HepG2 (cell line): Measurements from ENCODE around the gene ALG14. TPM values are rescaled to one million over a fixed set of nuclear protein-coding genes. Genes with fewer than 3 reads are reported as not detected.

Experiments
- ATAC-seq: fragments of 200-7000 bp; cut with Tn5 transposase; 3 replicates; pipeline ENCODE4 v1.9.1; 2020; ENCODE audit warnings: mild to moderate bottlenecking, moderate library complexity
- BruUV-seq: library from RNA; stranded (reverse); fragments of 400-500 nt; replicated peaks from 2 replicates; lab custom pipeline; 2021; lab: Mats Ljungman, UMichigan
- CTCF ChIA-PET: fragments of 300-600 bp; formaldehyde crosslinking; extraction: SDS; loops from one replicate; lab custom pipeline; 2021; ENCODE audit warnings: low total read pairs, inconsistent platforms, low intra/inter-chr PET ratio; lab: Yijun Ruan, JAX
- POLR2A ChIA-PET: fragments of 350-600 bp; sonication (Branson Sonifier 250); formaldehyde crosslinking; loops from one replicate; lab custom pipeline; 2020; ENCODE audit warnings: antibody characterized with exemption, inconsistent platforms; lab: Yijun Ruan, JAX
- DNase-seq: peaks from one replicate; pipeline ENCODE4 v3.0.0-alpha.2; 2015; ENCODE audit warnings: low spot score
- FAIRE-seq: peaks from 3 replicates; lab custom pipeline; 2011; peaks lifted over from hg19 to GRCh38; lab: Jason Lieb, UNC
- H2AFZ ChIP-seq: one replicate; pipeline ENCODE4 v1.6.1; 2011; ENCODE audit warnings: low read length, inconsistent platforms
- H3K27ac ChIP-seq: fragments of 300-600 bp; 3 replicates; pipeline ENCODE4 v1.8.0; 2011; ENCODE audit warnings: mixed run types, mild to moderate bottlenecking, mixed read lengths, low read length, inconsistent platforms; ENCODE audit not compliant: insufficient read depth; ENCODE audit errors: extremely low read length
- H3K27me3 ChIP-seq, 2 experiments: fragments of 200-600 bp in 1 of 2; 2 replicates in 1 of 2; 3 replicates in 1 of 2; pipeline versions ENCODE4 v1.6.0 to v1.8.0; 2011; ENCODE audit warnings: low read length in 2 of 2, mild to moderate bottlenecking in 2 of 2, moderate library complexity in 2 of 2, inconsistent platforms in 1 of 2; ENCODE audit not compliant: insufficient read depth in 2 of 2, control insufficient read depth in 1 of 2
- H3K36me3 ChIP-seq, 2 experiments: fragments of 200-600 bp in 1 of 2; replicated peaks in 1 of 2; 2 replicates in 1 of 2; 3 replicates in 1 of 2; pipeline versions ENCODE4 v1.5.1 to v1.8.0; 2011; ENCODE audit warnings: low read length in 2 of 2, inconsistent platforms in 1 of 2; ENCODE audit not compliant: insufficient read depth in 2 of 2, control insufficient read depth in 1 of 2
- H3K4me1 ChIP-seq: 2 replicates; pipeline ENCODE4 v1.5.1; 2012; ENCODE audit warnings: low read length, inconsistent platforms; ENCODE audit not compliant: insufficient read depth
- H3K4me2 ChIP-seq: 2 replicates; pipeline ENCODE4 v1.6.0; 2011; ENCODE audit warnings: low read depth, low read length, inconsistent platforms
- H3K4me3 ChIP-seq, 3 experiments: fragments of 200-600 bp in 1 of 3; sonication (generic), shearing (Covaris generic) in 1 of 3; replicated peaks in 1 of 3; 2 replicates each; pipeline ENCODE4 v1.5.1; 2011 to 2016; ENCODE audit warnings: low read length in 3 of 3, inconsistent platforms in 2 of 3, low read depth in 2 of 3, mild to moderate bottlenecking in 2 of 3, control low read depth in 1 of 3, mixed read lengths in 1 of 3; ENCODE audit not compliant: insufficient read depth in 1 of 3
- H3K79me2 ChIP-seq: one replicate; pipeline ENCODE4 v1.6.1; 2011; ENCODE audit warnings: low read length, inconsistent platforms; ENCODE audit not compliant: insufficient read depth
- H3K9ac ChIP-seq: 2 replicates; pipeline ENCODE4 v1.6.0; 2011; ENCODE audit warnings: mild to moderate bottlenecking, low read depth, low read length, inconsistent platforms; ENCODE audit not compliant: insufficient read depth
- H3K9me3 ChIP-seq: 2 replicates; pipeline ENCODE4 v1.5.1; 2012; ENCODE audit warnings: mild to moderate bottlenecking, low read length
- H4K20me1 ChIP-seq: 2 replicates; pipeline ENCODE4 v1.6.0; 2011; ENCODE audit warnings: inconsistent platforms, mild to moderate bottlenecking, low read length, moderate library complexity; ENCODE audit not compliant: insufficient read depth
- FIP1L1 ChIP-seq: fragments of 200-400 bp; formaldehyde crosslinking; IDR thresholded peaks from 2 replicates; pipeline ENCODE4 v1.6.1; 2018; ENCODE audit warnings: low read depth, mild to moderate bottlenecking, low read length, moderate library complexity, borderline replicate concordance; ENCODE audit not compliant: insufficient read depth
- FOXA3 ChIP-seq: IDR thresholded peaks from 2 replicates; pipeline ENCODE4 v1.6.1; 2016; ENCODE audit warnings: missing genetic modification reagents, missing compliant biosample characterization
- HCFC1 ChIP-seq: fragments of 150-350 bp; IDR thresholded peaks from 2 replicates; pipeline ENCODE4 v1.6.1; 2014; ENCODE audit warnings: low read depth, low read length
- ISX ChIP-seq: sonication (generic); formaldehyde crosslinking; conservative IDR thresholded peaks from 2 replicates; pipeline ENCODE4 v1.5.0; 2020; ENCODE audit warnings: missing genetic modification reagents
- MTA3 ChIP-seq: sonication (generic); formaldehyde crosslinking; IDR thresholded peaks from 2 replicates; pipeline ENCODE4 v1.4.0; 2020; ENCODE audit warnings: missing genetic modification reagents
- MXD4 ChIP-seq: IDR thresholded peaks from 2 replicates; pipeline ENCODE4 v1.6.1; 2016; ENCODE audit warnings: mild to moderate bottlenecking, missing biosample characterization, missing genetic modification reagents
- NFE2L1 ChIP-seq: sonication (generic); formaldehyde crosslinking; IDR thresholded peaks from 2 replicates; pipeline ENCODE4 v1.4.0; 2020; ENCODE audit warnings: missing genetic modification reagents, mild to moderate bottlenecking, borderline replicate concordance
- PCBP2 ChIP-seq: fragments of 200-400 bp; formaldehyde crosslinking; optimal IDR thresholded peaks from 2 replicates; pipeline ENCODE3; 2018; ENCODE audit warnings: low read length, low read depth; ENCODE audit not compliant: poor library complexity, severe bottlenecking
- SNAI1 ChIP-seq: sonication (generic); formaldehyde crosslinking; IDR thresholded peaks from 2 replicates; pipeline ENCODE4 v1.5.0; 2020; ENCODE audit warnings: mild to moderate bottlenecking, missing genetic modification reagents, borderline replicate concordance
- ZNF101 ChIP-seq: sonication (generic); formaldehyde crosslinking; IDR thresholded peaks from 2 replicates; pipeline ENCODE4 v1.4.0; 2020; ENCODE audit warnings: mild to moderate bottlenecking, low read depth, missing genetic modification reagents, borderline replicate concordance
- in situ Hi-C: cut with HindIII; loops from 2 replicates; pipeline ENCODE4 v1.10.0; 2017; ENCODE audit warnings: low pct_unique_long_range_greater_than_20kb; ENCODE audit not compliant: extremely low pct_ligation_motif_present
- intact Hi-C: fragments of 100-400 bp; cut with micrococcal nuclease; formaldehyde crosslinking; loops from one replicate; pipeline ENCODE4 v1.10.0; 2022; ENCODE audit not compliant: unreplicated experiment
- polyA plus RNA-seq, 8 experiments: library from polyadenylated mRNA; depleted of rRNA in 3 of 8; stranded (reverse) in 7 of 8; unstranded in 1 of 8; fragments of >200 nt; fragmentation: Illumina TruSeq in 4 of 8; extraction: Trizol in 4 of 8; gene quantifications; 2 replicates each; pipeline versions ENCODE4 v1.2.1 to v1.2.3, GENCODE V29; 2011 to 2016; ENCODE audit warnings: low read depth in 4 of 8, missing spikeins in 1 of 8, mixed read lengths in 1 of 8; ENCODE audit not compliant: insufficient read depth in 1 of 8
- total RNA-seq, 5 experiments: library from RNA; depleted of rRNA; stranded (reverse); fragments of >200 nt; fragmentation: Illumina TruSeq; extraction: Trizol; gene quantifications; 2 replicates each; pipeline ENCODE4 v1.2.3, GENCODE V29; 2016; ENCODE audit warnings: low read depth in 1 of 5
- TF ChIP-seq, protein P1 (sequence below): sonication (generic); formaldehyde crosslinking; IDR thresholded peaks from 2 replicates; pipeline ENCODE4 v1.4.0; 2020; ENCODE audit warnings: mild to moderate bottlenecking, missing genetic modification reagents
- TF ChIP-seq, protein P2 (sequence below): sonication (generic); formaldehyde crosslinking; IDR thresholded peaks from 2 replicates; pipeline ENCODE4 v1.5.0; 2020; ENCODE audit warnings: mild to moderate bottlenecking, missing genetic modification reagents
- TF ChIP-seq, protein P3 (sequence below), 2 experiments: sonication (generic) in 1 of 2; formaldehyde crosslinking in 1 of 2; IDR thresholded peaks; 2 replicates each; pipeline versions ENCODE4 v1.4.0 to v1.6.1; 2016 to 2020; ENCODE audit warnings: borderline replicate concordance in 1 of 2, low read depth in 1 of 2, mild to moderate bottlenecking in 1 of 2, missing genetic modification reagents in 1 of 2

ALG14 gene
- total and polyA plus RNA-seq, 2 of the 13 experiments (the other 11 are each of a cell fraction or from before 2014, with no cell fraction given): 4.5 to 12.7 TPM

DNA sequence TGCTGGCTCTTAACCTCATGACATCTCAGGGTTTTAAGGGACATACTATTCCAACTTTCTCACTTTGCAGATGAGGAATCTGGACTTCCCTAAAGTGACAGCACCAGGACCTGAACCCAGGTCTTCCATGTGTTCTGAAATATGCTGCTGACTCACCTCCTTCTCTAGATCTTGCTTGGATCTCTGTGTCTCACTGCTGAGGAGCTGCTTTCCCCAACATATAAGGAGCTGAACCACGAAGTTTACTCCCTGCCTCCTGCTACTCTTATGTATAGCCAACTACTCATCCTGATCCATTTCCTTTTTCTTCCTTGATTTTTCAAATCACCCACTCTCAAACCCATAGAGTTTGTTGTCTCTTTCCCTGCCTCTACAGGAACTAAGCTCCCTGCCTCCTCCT, 38.2 kb downstream of the ALG14 start (continued):
- no peak for TF ChIP-seq MTA3 (CRISPR knock-in tag)

DNA sequence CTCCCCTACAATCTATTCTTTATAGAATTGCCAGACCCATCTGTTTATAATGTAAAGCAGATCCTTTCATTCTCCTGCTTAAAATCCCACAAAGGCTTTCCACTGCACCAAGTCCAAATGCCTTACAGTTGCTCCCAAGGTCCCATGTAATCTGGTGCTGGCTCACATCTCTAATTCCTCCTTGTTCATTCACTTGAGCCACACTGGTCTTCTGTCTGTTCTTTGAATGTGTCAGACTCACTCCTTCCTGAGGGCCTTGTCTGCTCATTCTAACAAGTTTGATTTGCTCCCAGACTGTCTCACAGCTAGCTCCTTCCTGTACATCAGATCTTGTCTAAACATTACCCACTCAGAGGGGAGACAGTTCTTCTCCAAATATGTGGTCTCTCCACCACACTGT, 38.9 kb downstream of the ALG14 start:
- DNase-seq: no peak
- no peak overlapping the region for H3K4me2 ChIP-seq
- POLR2A ChIA-PET: no interaction called here
- H3K4me1 ChIP-seq: no peaks in the 10 kb centered on the region
- H3K36me3 ChIP-seq: no peaks in the 10 kb centered on the region; a peak in 1 of 5 replicates
- CTCF ChIA-PET: no interaction called here
- in situ Hi-C loops: loop anchor here (25.0 kb wide), 1 partner anchor 497 kb away; the partner anchor contains the start of gene F3
- no peak for FAIRE-seq
- H3K79me2 ChIP-seq: no peaks in the 10 kb centered on the region
- no peak overlapping the region for H3K9ac ChIP-seq
- no peak for ATAC-seq
- BruUV-seq: no TSS peak
- no peak overlapping the region for H2AFZ ChIP-seq
- no peaks in the 10 kb centered on the region for H4K20me1 ChIP-seq
- peaks cover 6% of the 10 kb centered on the region; the same call in 1 of the 2 replicates for H3K9me3 ChIP-seq
- no peak overlapping the region for H3K4me3 ChIP-seq
- H3K27me3 ChIP-seq: no peaks in the 10 kb centered on the region
- H3K27ac ChIP-seq: no peak overlapping the region
- intact Hi-C loops: no loop called here
- TF ChIP-seq, protein P1, sequence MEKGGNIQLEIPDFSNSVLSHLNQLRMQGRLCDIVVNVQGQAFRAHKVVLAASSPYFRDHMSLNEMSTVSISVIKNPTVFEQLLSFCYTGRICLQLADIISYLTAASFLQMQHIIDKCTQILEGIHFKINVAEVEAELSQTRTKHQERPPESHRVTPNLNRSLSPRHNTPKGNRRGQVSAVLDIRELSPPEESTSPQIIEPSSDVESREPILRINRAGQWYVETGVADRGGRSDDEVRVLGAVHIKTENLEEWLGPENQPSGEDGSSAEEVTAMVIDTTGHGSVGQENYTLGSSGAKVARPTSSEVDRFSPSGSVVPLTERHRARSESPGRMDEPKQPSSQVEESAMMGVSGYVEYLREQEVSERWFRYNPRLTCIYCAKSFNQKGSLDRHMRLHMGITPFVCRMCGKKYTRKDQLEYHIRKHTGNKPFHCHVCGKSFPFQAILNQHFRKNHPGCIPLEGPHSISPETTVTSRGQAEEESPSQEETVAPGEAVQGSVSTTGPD: no peak
- no peak for TF ChIP-seq PCBP2
- TF ChIP-seq HCFC1: no peak
- TF ChIP-seq FIP1L1: no peak
- no peak for TF ChIP-seq MXD4
- TF ChIP-seq NFE2L1 (CRISPR knock-in tag): no peak
- no peak for TF ChIP-seq FOXA3 (CRISPR knock-in tag)
- no peak for TF ChIP-seq ISX
- TF ChIP-seq SNAI1 (CRISPR knock-in tag): no peak
- TF ChIP-seq ZNF101: no peak
- TF ChIP-seq, protein P2, sequence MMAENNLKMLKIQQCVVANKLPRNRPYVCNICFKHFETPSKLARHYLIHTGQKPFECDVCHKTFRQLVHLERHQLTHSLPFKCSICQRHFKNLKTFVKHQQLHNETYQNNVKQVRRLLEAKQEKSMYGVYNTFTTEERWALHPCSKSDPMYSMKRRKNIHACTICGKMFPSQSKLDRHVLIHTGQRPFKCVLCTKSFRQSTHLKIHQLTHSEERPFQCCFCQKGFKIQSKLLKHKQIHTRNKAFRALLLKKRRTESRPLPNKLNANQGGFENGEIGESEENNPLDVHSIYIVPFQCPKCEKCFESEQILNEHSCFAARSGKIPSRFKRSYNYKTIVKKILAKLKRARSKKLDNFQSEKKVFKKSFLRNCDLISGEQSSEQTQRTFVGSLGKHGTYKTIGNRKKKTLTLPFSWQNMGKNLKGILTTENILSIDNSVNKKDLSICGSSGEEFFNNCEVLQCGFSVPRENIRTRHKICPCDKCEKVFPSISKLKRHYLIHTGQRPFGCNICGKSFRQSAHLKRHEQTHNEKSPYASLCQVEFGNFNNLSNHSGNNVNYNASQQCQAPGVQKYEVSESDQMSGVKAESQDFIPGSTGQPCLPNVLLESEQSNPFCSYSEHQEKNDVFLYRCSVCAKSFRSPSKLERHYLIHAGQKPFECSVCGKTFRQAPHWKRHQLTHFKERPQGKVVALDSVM (CRISPR knock-in tag): no peak
- TF ChIP-seq, protein P3, sequence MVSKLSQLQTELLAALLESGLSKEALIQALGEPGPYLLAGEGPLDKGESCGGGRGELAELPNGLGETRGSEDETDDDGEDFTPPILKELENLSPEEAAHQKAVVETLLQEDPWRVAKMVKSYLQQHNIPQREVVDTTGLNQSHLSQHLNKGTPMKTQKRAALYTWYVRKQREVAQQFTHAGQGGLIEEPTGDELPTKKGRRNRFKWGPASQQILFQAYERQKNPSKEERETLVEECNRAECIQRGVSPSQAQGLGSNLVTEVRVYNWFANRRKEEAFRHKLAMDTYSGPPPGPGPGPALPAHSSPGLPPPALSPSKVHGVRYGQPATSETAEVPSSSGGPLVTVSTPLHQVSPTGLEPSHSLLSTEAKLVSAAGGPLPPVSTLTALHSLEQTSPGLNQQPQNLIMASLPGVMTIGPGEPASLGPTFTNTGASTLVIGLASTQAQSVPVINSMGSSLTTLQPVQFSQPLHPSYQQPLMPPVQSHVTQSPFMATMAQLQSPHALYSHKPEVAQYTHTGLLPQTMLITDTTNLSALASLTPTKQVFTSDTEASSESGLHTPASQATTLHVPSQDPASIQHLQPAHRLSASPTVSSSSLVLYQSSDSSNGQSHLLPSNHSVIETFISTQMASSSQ (IDR thresholded peaks at IDR 0.05; ENCODE audit: low read depth): no peak
- TF ChIP-seq, protein P3 (CRISPR knock-in tag; IDR thresholded peaks at IDR 0.05; ENCODE audit: borderline replicate concordance): no peak
